NB4 (cell line): ENCODE measurements around the gene HLTF.

ENCODE experiments used
- MYC ChIP-seq: IDR thresholded peaks from 2 replicates; pipeline ENCODE4 v1.6.1; 2011; ENCODE audit warnings: low read depth, low read length
- POLR2A ChIP-seq: IDR thresholded peaks from 2 replicates; pipeline ENCODE4 v1.6.1; 2011; ENCODE audit warnings: mild to moderate bottlenecking; ENCODE audit not compliant: insufficient read length; ENCODE audit errors: extremely low read depth
- TF ChIP-seq, protein P1 (sequence below): IDR thresholded peaks from one replicate; pipeline ENCODE4 v1.5.1; 2012; ENCODE audit warnings: low read depth, low read length
- TF ChIP-seq, protein P2 (sequence below): IDR thresholded peaks from 2 replicates; pipeline ENCODE4 v1.6.1; 2011; ENCODE audit warnings: low read depth, low read length

DNA sequence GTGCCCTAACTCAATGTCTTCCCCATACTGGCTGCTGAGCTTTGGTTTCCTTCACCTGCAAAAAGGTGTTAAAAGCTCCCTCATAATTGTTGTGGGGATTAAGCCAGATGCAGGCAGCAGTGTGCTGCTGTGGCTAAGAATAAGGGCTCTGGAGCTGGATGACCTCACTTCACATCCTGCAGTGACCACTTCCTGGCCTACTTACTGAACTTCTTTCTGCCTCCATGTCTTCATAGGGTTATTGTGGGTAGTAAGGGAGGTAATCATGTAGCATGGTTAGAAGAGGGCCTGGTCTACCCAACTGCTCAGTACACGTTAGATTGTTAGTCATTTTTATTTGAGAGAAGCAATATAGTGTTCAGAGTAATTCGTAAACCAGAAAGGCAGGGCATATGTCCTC, 76.6 kb downstream of the HLTF start:
- TF ChIP-seq, protein P1, sequence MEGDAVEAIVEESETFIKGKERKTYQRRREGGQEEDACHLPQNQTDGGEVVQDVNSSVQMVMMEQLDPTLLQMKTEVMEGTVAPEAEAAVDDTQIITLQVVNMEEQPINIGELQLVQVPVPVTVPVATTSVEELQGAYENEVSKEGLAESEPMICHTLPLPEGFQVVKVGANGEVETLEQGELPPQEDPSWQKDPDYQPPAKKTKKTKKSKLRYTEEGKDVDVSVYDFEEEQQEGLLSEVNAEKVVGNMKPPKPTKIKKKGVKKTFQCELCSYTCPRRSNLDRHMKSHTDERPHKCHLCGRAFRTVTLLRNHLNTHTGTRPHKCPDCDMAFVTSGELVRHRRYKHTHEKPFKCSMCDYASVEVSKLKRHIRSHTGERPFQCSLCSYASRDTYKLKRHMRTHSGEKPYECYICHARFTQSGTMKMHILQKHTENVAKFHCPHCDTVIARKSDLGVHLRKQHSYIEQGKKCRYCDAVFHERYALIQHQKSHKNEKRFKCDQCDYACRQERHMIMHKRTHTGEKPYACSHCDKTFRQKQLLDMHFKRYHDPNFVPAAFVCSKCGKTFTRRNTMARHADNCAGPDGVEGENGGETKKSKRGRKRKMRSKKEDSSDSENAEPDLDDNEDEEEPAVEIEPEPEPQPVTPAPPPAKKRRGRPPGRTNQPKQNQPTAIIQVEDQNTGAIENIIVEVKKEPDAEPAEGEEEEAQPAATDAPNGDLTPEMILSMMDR: no peak
- TF ChIP-seq POLR2A (no peak), MYC (no peak)
- TF ChIP-seq, protein P2, sequence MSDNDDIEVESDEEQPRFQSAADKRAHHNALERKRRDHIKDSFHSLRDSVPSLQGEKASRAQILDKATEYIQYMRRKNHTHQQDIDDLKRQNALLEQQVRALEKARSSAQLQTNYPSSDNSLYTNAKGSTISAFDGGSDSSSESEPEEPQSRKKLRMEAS: no peak
